GM12878 (cell line): ENCODE results near the gene PROSER3. TPM values are rescaled to one million over a fixed set of nuclear protein-coding genes. Genes with fewer than 3 reads are reported as not detected.

Experiments used
- ATAC-seq: fragments of 200-7000 bp; cut with Tn5 transposase; 3 replicates; pipeline ENCODE4 v1.9.1; 2020; ENCODE audit warnings: mild to moderate bottlenecking, moderate library complexity
- BruUV-seq: library from RNA; stranded (reverse); fragments of 400-500 nt; replicated peaks from 2 replicates; lab custom pipeline; 2021; lab: Mats Ljungman, UMichigan
- CTCF ChIA-PET: fragments of 300-600 bp; sonication (Branson Sonifier 250); formaldehyde crosslinking; extraction: SDS; loops from one replicate; lab custom pipeline; 2021; ENCODE audit warnings: inconsistent platforms; lab: Yijun Ruan, JAX
- POLR2A ChIA-PET: fragments of 350-600 bp; formaldehyde crosslinking; extraction: SDS; loops from one replicate; lab custom pipeline; 2021; ENCODE audit warnings: inconsistent platforms; lab: Charles Lee
- RAD21 ChIA-PET: fragments of 300-600 bp; sonication (Branson Sonifier 250); formaldehyde crosslinking; loops from one replicate; lab custom pipeline; 2023; ENCODE audit warnings: antibody characterized with exemption; ENCODE audit not compliant: unreplicated experiment; lab: Charles Lee
- SMC1A ChIA-PET: fragments of 300-600 bp; sonication (Branson Sonifier 250); formaldehyde crosslinking; loops from one replicate; lab custom pipeline; 2023; ENCODE audit not compliant: unreplicated experiment, uncharacterized antibody; lab: Charles Lee
- DNase-seq: peaks from one replicate; pipeline ENCODE4 v3.0.0-alpha.2; 2011; ENCODE audit warnings: low read depth, low spot score
- FAIRE-seq: peaks from 3 replicates; lab custom pipeline; 2011; peaks lifted over from hg19 to GRCh38; lab: Jason Lieb, UNC
- H2AFZ ChIP-seq: 2 replicates; pipeline ENCODE4 v1.6.0; 2011; ENCODE audit warnings: low read depth, low read length, control low read depth; ENCODE audit not compliant: control insufficient read depth
- H3K27ac ChIP-seq: 2 replicates; pipeline ENCODE4 v1.5.1; 2011; ENCODE audit warnings: control low read depth; ENCODE audit not compliant: control insufficient read depth, insufficient read depth
- H3K27me3 ChIP-seq, 2 experiments: replicated peaks in 1 of 2; 2 replicates each; pipeline versions ENCODE4 v1.6.0 to v1.6.1; 2011; ENCODE audit warnings: low read length in 1 of 2; ENCODE audit not compliant: control insufficient read depth in 2 of 2, insufficient read depth in 2 of 2
- H3K36me3 ChIP-seq, 2 experiments: 2 replicates each; pipeline ENCODE4 v1.5.1; 2011; ENCODE audit warnings: low read length in 1 of 2; ENCODE audit not compliant: control insufficient read depth in 2 of 2, insufficient read depth in 2 of 2
- H3K4me1 ChIP-seq: 2 replicates; pipeline ENCODE4 v1.6.1; 2011; ENCODE audit warnings: mild to moderate bottlenecking, low read length, moderate library complexity, mixed read lengths; ENCODE audit not compliant: control insufficient read depth, insufficient read depth
- H3K4me2 ChIP-seq: 2 replicates; pipeline ENCODE4 v1.6.0; 2011; ENCODE audit warnings: control low read depth; ENCODE audit not compliant: control insufficient read depth, insufficient read depth
- H3K4me3 ChIP-seq: fragments of 200-600 bp; sonication (generic); 2 replicates; pipeline ENCODE4 v1.5.1; 2016
- H3K79me2 ChIP-seq: 2 replicates; pipeline ENCODE4 v1.6.0; 2011; ENCODE audit warnings: low read length; ENCODE audit not compliant: control insufficient read depth, insufficient read depth
- H3K9ac ChIP-seq: 2 replicates; pipeline ENCODE4 v1.8.0; 2011; ENCODE audit warnings: low read length, control low read depth, mixed read lengths; ENCODE audit not compliant: control insufficient read depth, insufficient read depth
- H3K9me3 ChIP-seq: replicated peaks from 3 replicates; pipeline ENCODE4 v1.5.1; 2011; ENCODE audit warnings: mild to moderate bottlenecking, low read length; ENCODE audit not compliant: control insufficient read depth, insufficient read depth
- H4K20me1 ChIP-seq: 2 replicates; pipeline ENCODE4 v1.6.0; 2011; ENCODE audit not compliant: control insufficient read depth, insufficient read depth
- BACH1 ChIP-seq: fragments of 450-650 bp; IDR thresholded peaks from 2 replicates; pipeline ENCODE4 v1.6.1; 2017; ENCODE audit warnings: mild to moderate bottlenecking, borderline replicate concordance
- CTCF ChIP-seq, 3 experiments: IDR thresholded peaks in 2 of 3; conservative IDR thresholded peaks in 1 of 3; 2 replicates each; pipeline ENCODE4 v1.5.1; 2011; ENCODE audit warnings: low read depth in 3 of 3, low read length in 3 of 3, mild to moderate bottlenecking in 3 of 3, control low read depth in 2 of 3, moderate library complexity in 2 of 3, inconsistent platforms in 1 of 3, mixed read lengths in 1 of 3; ENCODE audit not compliant: control insufficient read depth in 2 of 3, insufficient read depth in 1 of 3; ENCODE audit errors: extremely low read depth in 1 of 3
- FOXK2 ChIP-seq: fragments of 450-650 bp; IDR thresholded peaks from 2 replicates; pipeline ENCODE4 v1.6.1; 2017; ENCODE audit warnings: mild to moderate bottlenecking, moderate library complexity
- FOXM1 ChIP-seq: IDR thresholded peaks from 2 replicates; pipeline ENCODE4 v1.6.1; 2012; ENCODE audit warnings: low read depth, mild to moderate bottlenecking, inconsistent platforms, low read length, moderate library complexity
- HDGF ChIP-seq: fragments of 450-650 bp; IDR thresholded peaks from 2 replicates; pipeline ENCODE4 v1.6.1; 2016; ENCODE audit warnings: antibody characterized with exemption
- NR2C2 ChIP-seq: IDR thresholded peaks from 2 replicates; pipeline ENCODE4 v1.6.1; 2011; ENCODE audit warnings: borderline replicate concordance, low read depth; ENCODE audit not compliant: control insufficient read depth, insufficient read length
- RBBP5 ChIP-seq: fragments of 200-600 bp; sonication (generic); conservative IDR thresholded peaks from 2 replicates; pipeline ENCODE4 v1.6.1; 2016
- RUNX3 ChIP-seq: IDR thresholded peaks from 2 replicates; pipeline ENCODE4 v1.6.1; 2012; ENCODE audit warnings: low read length, inconsistent platforms
- SMAD5 ChIP-seq: IDR thresholded peaks from 2 replicates; pipeline ENCODE4 v1.6.1; 2016; ENCODE audit warnings: antibody characterized with exemption, low read depth
- SP1 ChIP-seq: IDR thresholded peaks from one replicate; pipeline ENCODE4 v1.6.1; 2011; ENCODE audit warnings: low read depth, low read length
- SREBF2 ChIP-seq: IDR thresholded peaks from 2 replicates; pipeline ENCODE4 v1.6.1; 2012; ENCODE audit warnings: mild to moderate bottlenecking, low read length
- USF1 ChIP-seq: IDR thresholded peaks from 2 replicates; pipeline ENCODE4 v1.6.1; 2011; ENCODE audit warnings: borderline replicate concordance, low read depth, mild to moderate bottlenecking, moderate library complexity, mixed read lengths, low read length; ENCODE audit not compliant: insufficient read depth; ENCODE audit errors: extremely low read length
- ZNF24 ChIP-seq: fragments of 450-650 bp; IDR thresholded peaks from 2 replicates; pipeline ENCODE4 v1.6.1; 2017; ENCODE audit warnings: antibody characterized with exemption, mild to moderate bottlenecking
- ZNF384 ChIP-seq: IDR thresholded peaks from 2 replicates; pipeline ENCODE4 v1.6.1; 2012; ENCODE audit warnings: low read depth, mild to moderate bottlenecking, low read length, improper control_type of control experiment, borderline replicate concordance
- WGBS: methylation state at CpG from one replicate; pipeline ENCODE4 v1.1.6; 2016; ENCODE audit warnings: low lambda C conversion rate; ENCODE audit not compliant: insufficient replicate concordance, insufficient coverage; ENCODE audit errors: missing lambda C conversion rate; 5-methylcytosine and 5-hydroxymethylcytosine counted together
- in situ Hi-C: fragments of 300-500 bp; cut with MboI; formaldehyde crosslinking; loops from 9 replicates; pipeline ENCODE4 v1.14.3; 2018; ENCODE audit warnings: mixed read lengths
- intact Hi-C: fragments of 100-400 bp; cut with micrococcal nuclease; formaldehyde crosslinking; loops from one replicate; pipeline ENCODE4 v1.14.2; 2022; ENCODE audit not compliant: unreplicated experiment
- polyA plus RNA-seq, 11 experiments: library from polyadenylated mRNA; depleted of rRNA in 4 of 11; unstranded in 6 of 11; stranded (reverse) in 5 of 11; fragments of >200 nt; fragmentation: Nextera tagmentation in 4 of 11; fragmentation: Illumina TruSeq in 1 of 11; extraction: Ambion mirVana in 4 of 11; extraction: Trizol in 1 of 11; gene quantifications; 1 replicate in 1 of 11; 2 replicates in 10 of 11; pipeline versions ENCODE4 v1.2.1 to v1.2.3, GENCODE V29; 2011 to 2016; ENCODE audit warnings: inconsistent platforms in 2 of 11, missing spikeins in 2 of 11, low read depth in 1 of 11
- total RNA-seq, 4 experiments: library from RNA; depleted of rRNA in 3 of 4; stranded (reverse); fragments of >200 nt in 3 of 4; fragmentation: Illumina TruSeq in 1 of 4; extraction: Trizol in 1 of 4; gene quantifications; 2 replicates each; pipeline versions ENCODE4 v1.2.1 to v1.2.3, GENCODE V29; 2013 to 2021
- TF ChIP-seq, protein P1 (sequence below): IDR thresholded peaks from 2 replicates; pipeline ENCODE4 v1.6.1; 2011; ENCODE audit warnings: borderline replicate concordance, low read depth, mild to moderate bottlenecking, moderate library complexity, low read length; ENCODE audit not compliant: insufficient read depth, poor library complexity, severe bottlenecking
- TF ChIP-seq, protein P2 (sequence below): fragments of 450-650 bp; IDR thresholded peaks from 2 replicates; pipeline ENCODE4 v1.6.1; 2014; ENCODE audit warnings: mild to moderate bottlenecking

PROSER3 gene
- total and polyA plus RNA-seq, 10 of the 15 experiments (the other 5 are each of a cell fraction or from before 2014, with no cell fraction given): 0.85 to 25.1 (median 9.6) TPM

GRCh38 chr19:35818445-35818844 lies 60.5 kb downstream of the PROSER3 start:
- Histone ChIP-seq H3K4me1 (no peaks in the 10 kb centered on the region), H3K27ac (no peak overlapping the region), H3K9me3 (no peaks in the 10 kb centered on the region), H3K4me2 (no peak overlapping the region), H4K20me1 (no peaks in the 10 kb centered on the region), H3K36me3 (no peaks in the 10 kb centered on the region), H3K4me3 (no peak overlapping the region), H3K9ac (no peak overlapping the region), H3K79me2 (no peaks in the 10 kb centered on the region), H2AFZ (no peak overlapping the region), H3K27me3 (0 out of 4 replicates have a peak, but pooled peaks cover 0 to 3% of the 10 kb centered on the region in 2 experiments)
- FAIRE-seq: no peak
- ChIA-PET POLR2A (interaction anchor here (1.4 kb wide), 1 partner anchor 8 kb away, joined by 5 read pairs; no protein-coding TSS in a partner anchor), SMC1A (no interaction called here), CTCF (no interaction called here), RAD21 (interaction anchor here (2.0 kb wide), 1 partner anchor 126 kb away, joined by 6 read pairs; no protein-coding TSS in a partner anchor)
- TF ChIP-seq USF1 (no peak), SP1 (no peak), RUNX3 (no peak), ZNF384 (no peak), RBBP5 (no peak), CTCF (IDR thresholded peaks at IDR 0.05 in 2 of 3, conservative IDR thresholded peaks at IDR 0.05 in 1 of 3; ENCODE audit: control insufficient read depth in 2 of 3, extremely low read depth in 1 of 3, insufficient read depth in 1 of 3, low read depth in 3 of 3, low read length in 3 of 3) (no peak), HDGF (no peak), SREBF2 (no peak), FOXK2 (no peak), SMAD5 (no peak), NR2C2 (no peak), ZNF24 (no peak), BACH1 (no peak), FOXM1 (no peak)
- TF ChIP-seq, protein P1, sequence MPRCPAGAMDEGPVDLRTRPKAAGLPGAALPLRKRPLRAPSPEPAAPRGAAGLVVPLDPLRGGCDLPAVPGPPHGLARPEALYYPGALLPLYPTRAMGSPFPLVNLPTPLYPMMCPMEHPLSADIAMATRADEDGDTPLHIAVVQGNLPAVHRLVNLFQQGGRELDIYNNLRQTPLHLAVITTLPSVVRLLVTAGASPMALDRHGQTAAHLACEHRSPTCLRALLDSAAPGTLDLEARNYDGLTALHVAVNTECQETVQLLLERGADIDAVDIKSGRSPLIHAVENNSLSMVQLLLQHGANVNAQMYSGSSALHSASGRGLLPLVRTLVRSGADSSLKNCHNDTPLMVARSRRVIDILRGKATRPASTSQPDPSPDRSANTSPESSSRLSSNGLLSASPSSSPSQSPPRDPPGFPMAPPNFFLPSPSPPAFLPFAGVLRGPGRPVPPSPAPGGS: no peak
- TF ChIP-seq, protein P2, sequence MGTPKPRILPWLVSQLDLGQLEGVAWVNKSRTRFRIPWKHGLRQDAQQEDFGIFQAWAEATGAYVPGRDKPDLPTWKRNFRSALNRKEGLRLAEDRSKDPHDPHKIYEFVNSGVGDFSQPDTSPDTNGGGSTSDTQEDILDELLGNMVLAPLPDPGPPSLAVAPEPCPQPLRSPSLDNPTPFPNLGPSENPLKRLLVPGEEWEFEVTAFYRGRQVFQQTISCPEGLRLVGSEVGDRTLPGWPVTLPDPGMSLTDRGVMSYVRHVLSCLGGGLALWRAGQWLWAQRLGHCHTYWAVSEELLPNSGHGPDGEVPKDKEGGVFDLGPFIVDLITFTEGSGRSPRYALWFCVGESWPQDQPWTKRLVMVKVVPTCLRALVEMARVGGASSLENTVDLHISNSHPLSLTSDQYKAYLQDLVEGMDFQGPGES: no peak
- DNase-seq: no peak
- 0% methylated on average over 3 of the region's 3 CpGs for WGBS
- intact Hi-C loops (loop anchor here (2.0 kb wide), 1 partner anchor 124 kb away; no protein-coding TSS in a partner anchor), in situ Hi-C loops (no loop called here)
- no TSS peak for BruUV-seq
- no peak for ATAC-seq
